ENCODE results near the gene CCM2.

Gene CCM2

GRCh38 chr7:45073031-45073785 is 73.2 kb downstream of the CCM2 start:
- H3K9me3 ChIP-seq (ENCODE audit: insufficient read depth, low read depth, low read length) = no peaks in the 10 kb centered on the region
- H3K27ac ChIP-seq (ENCODE audit: low read depth, low read length) = no peak overlapping the region
- H3K27me3 ChIP-seq (ENCODE audit: insufficient read depth, low read length) = no peaks in the 10 kb centered on the region
- no peak overlapping the region for H3K9ac ChIP-seq (ENCODE audit: low read depth, low read length)
- no peak overlapping the region for H3K4me3 ChIP-seq (ENCODE audit: low read length)
- H3K36me3 ChIP-seq (ENCODE audit: insufficient read depth, low read length) = peaks cover 54% of the 10 kb centered on the region
- H3K4me1 ChIP-seq (ENCODE audit: insufficient read depth, low read length) = no peaks in the 10 kb centered on the region; the same call in 1 of the 2 replicates
- 90% methylated on average over 17 of the region's 17 CpGs for WGBS

GRCh38 chr7:45073786-45074527 is 74.0 kb downstream of the CCM2 start:
- no peak overlapping the region for H3K4me3 ChIP-seq (ENCODE audit: low read length)
- H3K36me3 ChIP-seq (ENCODE audit: insufficient read depth, low read length) = peaks cover 53% of the 10 kb centered on the region
- no peak overlapping the region for H3K9ac ChIP-seq (ENCODE audit: low read depth, low read length)
- no peaks in the 10 kb centered on the region; the same call in 1 of the 2 replicates for H3K4me1 ChIP-seq (ENCODE audit: insufficient read depth, low read length)
- no peak overlapping the region for H3K27ac ChIP-seq (ENCODE audit: low read depth, low read length)
- H3K9me3 ChIP-seq (ENCODE audit: insufficient read depth, low read depth, low read length) = no peaks in the 10 kb centered on the region
- WGBS = 93% methylated on average over 14 of the region's 15 CpGs
- H3K27me3 ChIP-seq (ENCODE audit: insufficient read depth, low read length) = no peaks in the 10 kb centered on the region

DNA sequence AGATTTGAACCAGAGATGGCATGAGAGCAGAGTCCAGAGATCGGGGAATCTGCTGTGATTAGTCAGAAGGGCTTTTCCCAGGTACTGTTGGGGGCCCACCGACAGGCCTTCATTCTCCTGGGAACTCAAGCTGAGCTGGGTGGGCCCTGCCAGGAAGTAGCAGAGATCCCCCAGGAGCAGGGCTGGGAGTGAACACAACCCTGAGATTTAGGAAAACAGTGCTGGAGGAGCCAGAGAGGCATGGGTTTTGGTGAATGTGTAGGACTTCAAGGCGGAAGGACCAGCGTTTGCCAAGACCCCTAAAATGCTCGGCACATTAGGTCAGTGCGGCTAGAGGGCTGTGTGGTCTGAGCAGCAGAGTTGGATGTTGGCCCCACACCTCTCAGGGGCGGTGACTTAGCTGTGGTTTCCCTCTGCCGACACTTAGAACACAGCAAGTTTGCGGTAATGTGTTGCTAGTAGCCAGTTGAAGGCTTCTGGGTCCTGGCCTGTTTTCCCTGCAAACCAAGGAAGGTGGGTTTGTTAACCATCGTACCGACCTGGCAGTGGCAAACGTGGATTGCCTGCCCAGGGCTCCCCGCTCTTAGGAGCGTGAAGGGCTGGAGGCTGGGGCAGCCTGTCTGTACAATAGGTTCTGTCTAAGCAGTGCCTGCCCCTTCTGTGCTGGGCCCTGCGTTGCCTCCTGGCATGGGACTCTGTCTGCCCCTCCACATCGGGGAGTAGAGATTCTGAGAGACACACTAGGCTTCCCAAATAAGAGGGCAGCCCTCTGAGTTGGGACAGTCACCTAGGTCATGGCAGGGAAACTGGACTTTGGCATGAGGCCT is 74.7 kb downstream of the CCM2 start:
- H3K9ac ChIP-seq (ENCODE audit: low read depth, low read length) = no peak overlapping the region
- H3K9me3 ChIP-seq (ENCODE audit: insufficient read depth, low read depth, low read length) = no peaks in the 10 kb centered on the region
- no peak overlapping the region for H3K27ac ChIP-seq (ENCODE audit: low read depth, low read length)
- WGBS = 94% methylated on average over 16 of the region's 16 CpGs
- no peaks in the 10 kb centered on the region; the same call in 1 of the 2 replicates for H3K4me1 ChIP-seq (ENCODE audit: insufficient read depth, low read length)
- peaks cover 46% of the 10 kb centered on the region for H3K36me3 ChIP-seq (ENCODE audit: insufficient read depth, low read length)
- H3K4me3 ChIP-seq (ENCODE audit: low read length) = no peak overlapping the region
- H3K27me3 ChIP-seq (ENCODE audit: insufficient read depth, low read length) = no peaks in the 10 kb centered on the region

GRCh38 chr7:45075355-45075644 is 75.3 kb downstream of the CCM2 start:
- WGBS = 84% methylated on average over 1 of the region's 1 CpG
- no peak overlapping the region for H3K9ac ChIP-seq (ENCODE audit: low read depth, low read length)
- H3K9me3 ChIP-seq (ENCODE audit: insufficient read depth, low read depth, low read length) = no peaks in the 10 kb centered on the region
- no peak overlapping the region for H3K4me3 ChIP-seq (ENCODE audit: low read length)
- no peak overlapping the region for H3K27ac ChIP-seq (ENCODE audit: low read depth, low read length)
- H3K27me3 ChIP-seq (ENCODE audit: insufficient read depth, low read length) = no peaks in the 10 kb centered on the region
- peaks cover 43% of the 10 kb centered on the region for H3K36me3 ChIP-seq (ENCODE audit: insufficient read depth, low read length)
- H3K4me1 ChIP-seq (ENCODE audit: insufficient read depth, low read length) = no peaks in the 10 kb centered on the region; the same call in 1 of the 2 replicates

DNA sequence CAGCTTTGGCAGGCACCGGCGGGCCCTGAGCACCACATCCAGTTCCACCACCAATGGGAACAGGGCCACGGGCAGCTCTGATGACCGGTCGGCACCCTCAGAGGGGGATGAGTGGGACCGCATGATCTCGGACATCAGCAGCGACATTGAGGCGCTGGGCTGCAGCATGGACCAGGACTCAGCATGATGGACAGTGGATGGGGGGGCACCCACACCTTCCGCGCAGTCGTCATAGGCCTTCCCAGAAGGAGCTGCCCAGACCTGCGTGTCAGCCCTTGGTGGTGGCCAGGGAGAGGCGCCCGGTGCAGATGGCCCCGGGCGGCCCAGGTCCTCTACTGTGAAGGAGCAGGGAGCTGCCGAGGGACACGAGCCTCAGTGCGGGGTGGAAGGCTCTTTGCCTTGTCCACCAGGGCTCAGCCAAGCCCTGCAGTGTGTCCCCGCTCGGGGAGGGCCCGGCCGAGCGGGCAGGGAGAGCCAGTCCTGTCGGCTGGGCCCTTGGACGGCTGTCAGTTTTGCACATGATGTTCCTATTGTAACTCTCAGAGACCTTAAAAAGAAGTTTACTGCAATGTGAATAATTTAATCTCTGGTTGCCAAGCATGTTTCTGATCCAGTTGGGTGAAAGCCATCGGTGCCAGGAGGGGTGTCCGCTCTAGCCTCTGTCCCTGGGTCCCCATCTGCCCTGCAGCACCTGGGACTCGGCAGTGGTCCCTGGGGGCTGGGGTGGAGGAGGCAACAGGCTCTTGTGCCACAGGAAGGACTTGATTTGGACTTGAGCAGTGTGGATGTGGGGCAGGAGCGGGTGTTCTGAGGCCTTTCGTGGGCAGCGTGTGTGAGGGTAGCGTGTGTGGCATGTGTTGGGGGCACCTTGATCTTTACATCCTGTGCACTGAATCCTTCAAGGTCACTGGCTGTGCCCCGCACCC is 76.1 kb downstream of the CCM2 start:
- H3K9me3 ChIP-seq (ENCODE audit: insufficient read depth, low read depth, low read length) = no peaks in the 10 kb centered on the region
- no peak overlapping the region for H3K27ac ChIP-seq (ENCODE audit: low read depth, low read length)
- WGBS = 92% methylated on average over 35 of the region's 35 CpGs
- no peak overlapping the region for H3K4me3 ChIP-seq (ENCODE audit: low read length)
- H3K4me1 ChIP-seq (ENCODE audit: insufficient read depth, low read length) = no peaks in the 10 kb centered on the region; the same call in 1 of the 2 replicates
- H3K9ac ChIP-seq (ENCODE audit: low read depth, low read length) = no peak overlapping the region
- H3K36me3 ChIP-seq (ENCODE audit: insufficient read depth, low read length) = peaks cover 38% of the 10 kb centered on the region
- H3K27me3 ChIP-seq (ENCODE audit: insufficient read depth, low read length) = no peaks in the 10 kb centered on the region

DNA sequence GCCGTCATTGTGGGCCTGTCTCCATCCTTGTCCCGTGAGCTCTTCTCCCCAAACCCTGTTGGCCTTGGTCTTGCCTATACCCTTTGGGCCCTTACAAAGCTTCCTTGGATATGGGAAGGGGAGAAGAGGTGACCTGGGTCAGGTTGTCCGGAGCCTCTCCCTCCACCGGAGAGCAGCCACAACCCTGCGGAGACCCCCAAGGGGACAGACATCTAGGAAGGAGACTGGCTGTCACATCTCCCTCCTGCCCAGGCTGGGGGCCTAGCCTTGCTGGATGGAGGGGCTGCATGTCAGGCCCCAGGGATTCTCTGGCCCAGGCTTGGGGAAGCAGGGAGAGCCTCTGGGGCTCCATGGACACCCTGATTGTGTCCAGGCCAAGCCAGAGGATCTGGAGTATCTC is 76.9 kb downstream of the CCM2 start:
- Histone ChIP-seq H3K27me3 (ENCODE audit: insufficient read depth, low read length) (no peaks in the 10 kb centered on the region), H3K4me3 (ENCODE audit: low read length) (no peak overlapping the region), H3K27ac (ENCODE audit: low read depth, low read length) (no peak overlapping the region), H3K9ac (ENCODE audit: low read depth, low read length) (no peak overlapping the region), H3K4me1 (ENCODE audit: insufficient read depth, low read length) (no peaks in the 10 kb centered on the region; the same call in 1 of the 2 replicates), H3K9me3 (ENCODE audit: insufficient read depth, low read depth, low read length) (no peaks in the 10 kb centered on the region), H3K36me3 (ENCODE audit: insufficient read depth, low read length) (peaks cover 38% of the 10 kb centered on the region)
- 96% methylated on average over 5 of the region's 5 CpGs for WGBS

DNA sequence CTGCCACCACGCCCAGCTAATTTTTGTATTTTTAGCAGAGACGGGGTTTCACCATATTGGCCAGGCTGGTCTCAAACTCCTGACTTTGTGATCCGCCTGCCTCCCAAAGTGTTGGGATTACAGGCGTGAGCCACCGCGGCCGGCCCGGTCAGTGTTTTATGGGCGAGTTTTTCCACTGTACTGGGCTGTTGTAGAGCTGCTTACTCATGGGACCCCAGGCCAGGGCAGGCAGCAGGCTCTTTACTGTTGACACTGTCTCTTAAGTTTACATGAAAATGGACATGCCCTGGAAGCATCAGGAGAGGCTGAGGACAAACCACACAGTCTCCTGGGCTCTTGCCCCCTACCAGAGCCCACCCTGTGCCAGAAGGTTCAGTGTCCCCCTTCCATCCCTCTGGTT is 77.6 kb downstream of the CCM2 start:
- Histone ChIP-seq H3K9ac (ENCODE audit: low read depth, low read length) (no peak overlapping the region), H3K4me1 (ENCODE audit: insufficient read depth, low read length) (no peaks in the 10 kb centered on the region), H3K27ac (ENCODE audit: low read depth, low read length) (no peak overlapping the region), H3K36me3 (ENCODE audit: insufficient read depth, low read length) (peaks cover 38% of the 10 kb centered on the region), H3K27me3 (ENCODE audit: insufficient read depth, low read length) (no peaks in the 10 kb centered on the region), H3K4me3 (ENCODE audit: low read length) (no peak overlapping the region), H3K9me3 (ENCODE audit: insufficient read depth, low read depth, low read length) (no peaks in the 10 kb centered on the region)
- 96% methylated on average over 9 of the region's 9 CpGs for WGBS

DNA sequence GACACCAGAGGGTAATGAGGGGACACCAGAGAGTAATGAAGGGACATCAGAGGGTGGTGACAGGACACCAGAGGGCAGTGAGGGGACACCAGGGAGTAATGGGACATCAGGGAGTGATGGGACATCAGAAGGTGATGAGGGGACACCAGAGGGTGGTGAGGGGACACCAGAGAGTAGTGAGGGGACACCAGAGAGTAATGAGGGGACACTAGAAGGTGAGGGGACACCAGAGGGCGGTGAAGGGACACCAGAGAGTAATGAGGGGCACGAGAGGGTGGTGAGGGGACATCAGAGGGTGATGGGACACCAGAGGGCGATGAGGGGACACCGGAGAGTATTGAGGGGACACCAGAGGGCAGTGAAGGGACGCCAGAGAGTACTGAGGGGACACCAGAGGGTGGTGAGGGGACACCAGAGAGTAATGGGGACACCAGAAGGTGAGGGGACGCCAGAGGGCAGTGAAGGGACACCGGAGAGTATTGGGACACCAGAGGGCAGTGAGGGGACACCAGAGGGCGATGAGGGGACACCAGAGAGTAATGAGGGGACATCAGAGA is 78.2 kb downstream of the CCM2 start:
- H3K27me3 ChIP-seq (ENCODE audit: insufficient read depth, low read length) = no peaks in the 10 kb centered on the region
- no peak overlapping the region for H3K9ac ChIP-seq (ENCODE audit: low read depth, low read length)
- H3K4me3 ChIP-seq (ENCODE audit: low read length) = no peak overlapping the region
- H3K36me3 ChIP-seq (ENCODE audit: insufficient read depth, low read length) = peaks cover 36% of the 10 kb centered on the region
- H3K9me3 ChIP-seq (ENCODE audit: insufficient read depth, low read depth, low read length) = no peaks in the 10 kb centered on the region
- 88% methylated on average over 8 of the region's 8 CpGs for WGBS
- H3K27ac ChIP-seq (ENCODE audit: low read depth, low read length) = no peak overlapping the region
- no peaks in the 10 kb centered on the region for H3K4me1 ChIP-seq (ENCODE audit: insufficient read depth, low read length)

GRCh38 chr7:45080265-45080957 is 80.4 kb downstream of the CCM2 start:
- Histone ChIP-seq H3K9ac (ENCODE audit: low read depth, low read length) (no peak overlapping the region), H3K27ac (ENCODE audit: low read depth, low read length) (no peak overlapping the region), H3K4me3 (ENCODE audit: low read length) (no peak overlapping the region), H3K27me3 (ENCODE audit: insufficient read depth, low read length) (no peaks in the 10 kb centered on the region), H3K36me3 (ENCODE audit: insufficient read depth, low read length) (peaks cover 16% of the 10 kb centered on the region), H3K9me3 (ENCODE audit: insufficient read depth, low read depth, low read length) (no peaks in the 10 kb centered on the region), H3K4me1 (ENCODE audit: insufficient read depth, low read length) (no peaks in the 10 kb centered on the region)
- 89% methylated on average over 17 of the region's 17 CpGs for WGBS
